OCI-LY7 (cell line): ENCODE measurements around the gene IFNGR2. TPM values are rescaled to one million over a fixed set of nuclear protein-coding genes. Genes with fewer than 3 reads are reported as not detected.

Experiments
- BruUV-seq: library from RNA; stranded (reverse); fragments of 400-500 nt; replicated peaks from 2 replicates; lab custom pipeline; 2021; lab: Mats Ljungman, UMichigan
- CTCF ChIA-PET: fragments of 300-600 bp; sonication (Branson Sonifier 250); formaldehyde crosslinking; loops from one replicate; lab custom pipeline; 2022; ENCODE audit warnings: antibody characterized with exemption; ENCODE audit not compliant: unreplicated experiment; lab: Charles Lee
- POLR2A ChIA-PET: fragments of 300-600 bp; sonication (Branson Sonifier 250); formaldehyde crosslinking; loops from one replicate; lab custom pipeline; 2022; ENCODE audit warnings: antibody characterized with exemption; lab: Charles Lee
- DNase-seq: peaks from one replicate; pipeline ENCODE4 v3.0.0-alpha.2; 2015; ENCODE audit warnings: low spot score
- H2AFZ ChIP-seq: fragments of 200-600 bp; sonication (generic), shearing (Covaris generic); 2 replicates; pipeline ENCODE4 v1.6.1; 2014; ENCODE audit warnings: mild to moderate bottlenecking, antibody characterized with exemption, low read length, moderate library complexity
- H3K27ac ChIP-seq: fragments of 200-600 bp; sonication (generic); 2 replicates; pipeline ENCODE4 v1.5.1; 2014; ENCODE audit warnings: mixed run types, low read depth, mild to moderate bottlenecking, moderate library complexity, low read length, inconsistent platforms; ENCODE audit not compliant: poor library complexity, severe bottlenecking
- H3K36me3 ChIP-seq: fragments of 200-600 bp; sonication (generic); 2 replicates; pipeline ENCODE4 v1.6.1; 2014; ENCODE audit warnings: mild to moderate bottlenecking, antibody characterized with exemption, low read length, moderate library complexity, mixed read lengths; ENCODE audit not compliant: insufficient read depth
- H3K4me1 ChIP-seq: fragments of 200-600 bp; sonication (generic); 2 replicates; pipeline ENCODE4 v1.5.1; 2014; ENCODE audit warnings: mild to moderate bottlenecking, low read length; ENCODE audit not compliant: insufficient read depth, poor library complexity, severe bottlenecking
- H3K4me2 ChIP-seq: fragments of 200-600 bp; sonication (generic); 2 replicates; pipeline ENCODE4 v1.6.1; 2014; ENCODE audit warnings: mild to moderate bottlenecking, low read length
- H3K4me3 ChIP-seq: fragments of 200-600 bp; sonication (generic); 2 replicates; pipeline ENCODE4 v1.5.1; 2014; ENCODE audit warnings: mild to moderate bottlenecking, low read depth, low read length; ENCODE audit not compliant: poor library complexity, severe bottlenecking
- H3K79me2 ChIP-seq: fragments of 200-600 bp; sonication (generic); 2 replicates; pipeline ENCODE4 v1.6.1; 2016; ENCODE audit warnings: low read depth, mild to moderate bottlenecking, low read length, moderate library complexity, mixed read lengths; ENCODE audit not compliant: insufficient read depth
- H3K9me2 ChIP-seq: fragments of 200-600 bp; sonication (generic); 2 replicates; pipeline ENCODE4 v1.6.1; 2016; ENCODE audit warnings: mild to moderate bottlenecking, low read length, mixed read lengths; ENCODE audit not compliant: insufficient read depth
- H3K9me3 ChIP-seq: fragments of 200-600 bp; sonication (generic); 2 replicates; pipeline ENCODE4 v1.6.1; 2014; ENCODE audit warnings: mild to moderate bottlenecking, mixed run types, low read length, mixed read lengths
- H4K20me1 ChIP-seq: fragments of 200-600 bp; sonication (generic); 2 replicates; pipeline ENCODE4 v1.6.1; 2014; ENCODE audit warnings: mild to moderate bottlenecking, antibody characterized with exemption, low read length, moderate library complexity, mixed read lengths; ENCODE audit not compliant: insufficient read depth
- EZH2phosphoT487 ChIP-seq: fragments of 200-600 bp; sonication (generic); IDR thresholded peaks from 2 replicates; pipeline ENCODE4 v1.6.1; 2018; ENCODE audit warnings: low read depth, borderline replicate concordance, mild to moderate bottlenecking, mixed run types, antibody characterized with exemption, low read length, moderate library complexity, mixed read lengths
- intact Hi-C: fragments of 100-400 bp; cut with micrococcal nuclease; formaldehyde crosslinking; loops from one replicate; pipeline ENCODE4 v1.10.0; 2022; ENCODE audit not compliant: unreplicated experiment
- total RNA-seq, 2 experiments: library from RNA; depleted of rRNA in 1 of 2; stranded (reverse); fragments of >200 nt in 1 of 2; shearing (Covaris generic) in 1 of 2; gene quantifications; 2 replicates each; pipeline ENCODE4 v1.2.3, GENCODE V29; 2014 to 2022
- TF ChIP-seq, protein P1 (sequence below): fragments of 200-600 bp; sonication (generic); conservative IDR thresholded peaks from 2 replicates; pipeline ENCODE4 v1.5.1; 2014; ENCODE audit warnings: mild to moderate bottlenecking, antibody characterized with exemption, low read length, moderate library complexity, mixed read lengths

Gene IFNGR2
- total RNA-seq, 2 experiments from 2014 or later: 70.2 to 86.9 TPM

DNA sequence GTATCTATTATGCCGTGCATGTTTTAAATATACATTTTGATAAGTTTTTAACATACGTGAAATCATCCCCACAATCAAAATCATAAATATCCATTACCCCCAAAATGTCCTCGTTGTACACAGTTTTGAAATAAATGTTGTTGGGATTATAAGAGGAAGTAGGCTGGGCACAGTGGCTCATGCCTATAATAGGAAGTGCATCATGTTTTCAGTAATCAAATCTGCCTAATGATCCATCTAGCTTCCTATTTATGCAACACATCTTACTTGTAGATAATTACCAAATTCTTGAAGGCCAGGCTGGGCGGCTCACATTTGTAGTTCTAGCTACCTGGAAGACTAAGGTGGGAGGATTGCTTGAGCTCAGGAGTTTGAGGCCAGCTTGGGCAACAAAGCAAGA is 15.0 kb upstream of the IFNGR2 start:
- Histone ChIP-seq H3K4me2 (peak overlapping the region; percentile 9; the same call in 1 of the 2 replicates), H2AFZ (peak overlapping the region; percentile 59; the same call in 1 of the 2 replicates), H3K79me2 (no peaks in the 10 kb centered on the region), H3K27ac (no peak overlapping the region), H3K9me3 (no peaks in the 10 kb centered on the region), H3K4me3 (no peak overlapping the region), H3K4me1 (peaks cover 44% of the 10 kb centered on the region), H3K36me3 (no peaks in the 10 kb centered on the region), H3K9me2 (no peaks in the 10 kb centered on the region), H4K20me1 (no peaks in the 10 kb centered on the region)
- ChIA-PET POLR2A (interaction anchor here (0.6 to 3.0 kb wide), 2 partner anchors 17 to 166 kb away, joined by 4 to 12 read pairs; no protein-coding TSS in a partner anchor), CTCF (interaction anchor here (0.6 kb wide), 1 partner anchor 155 kb away, joined by 3 read pairs; no protein-coding TSS in a partner anchor)
- no TSS peak for BruUV-seq
- no peak for DNase-seq
- TF ChIP-seq, protein P1, sequence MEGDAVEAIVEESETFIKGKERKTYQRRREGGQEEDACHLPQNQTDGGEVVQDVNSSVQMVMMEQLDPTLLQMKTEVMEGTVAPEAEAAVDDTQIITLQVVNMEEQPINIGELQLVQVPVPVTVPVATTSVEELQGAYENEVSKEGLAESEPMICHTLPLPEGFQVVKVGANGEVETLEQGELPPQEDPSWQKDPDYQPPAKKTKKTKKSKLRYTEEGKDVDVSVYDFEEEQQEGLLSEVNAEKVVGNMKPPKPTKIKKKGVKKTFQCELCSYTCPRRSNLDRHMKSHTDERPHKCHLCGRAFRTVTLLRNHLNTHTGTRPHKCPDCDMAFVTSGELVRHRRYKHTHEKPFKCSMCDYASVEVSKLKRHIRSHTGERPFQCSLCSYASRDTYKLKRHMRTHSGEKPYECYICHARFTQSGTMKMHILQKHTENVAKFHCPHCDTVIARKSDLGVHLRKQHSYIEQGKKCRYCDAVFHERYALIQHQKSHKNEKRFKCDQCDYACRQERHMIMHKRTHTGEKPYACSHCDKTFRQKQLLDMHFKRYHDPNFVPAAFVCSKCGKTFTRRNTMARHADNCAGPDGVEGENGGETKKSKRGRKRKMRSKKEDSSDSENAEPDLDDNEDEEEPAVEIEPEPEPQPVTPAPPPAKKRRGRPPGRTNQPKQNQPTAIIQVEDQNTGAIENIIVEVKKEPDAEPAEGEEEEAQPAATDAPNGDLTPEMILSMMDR: no peak
- no peak for TF ChIP-seq EZH2phosphoT487
- intact Hi-C loops: no loop called here

DNA sequence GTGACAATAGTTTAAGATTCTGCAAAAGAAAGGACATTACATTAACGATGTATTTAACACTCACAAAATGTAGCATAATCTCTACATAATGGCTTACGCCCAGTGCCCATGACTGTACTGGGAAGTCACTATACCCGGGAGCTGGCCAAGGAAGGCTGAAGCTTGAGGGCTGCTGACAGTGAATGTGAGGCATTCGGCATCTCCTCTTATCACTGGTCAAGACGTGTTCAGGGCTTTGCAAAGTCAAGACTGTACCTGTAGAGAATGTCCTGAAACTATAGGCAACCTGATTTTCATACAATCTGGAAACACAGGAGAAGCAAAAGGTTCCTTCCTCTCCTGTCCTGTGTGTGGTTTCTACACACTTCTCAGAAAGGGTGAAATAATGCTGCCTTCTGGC is 12.7 kb upstream of the IFNGR2 start:
- no peaks in the 10 kb centered on the region for H3K79me2 ChIP-seq
- H3K4me3 ChIP-seq: no peak overlapping the region
- TF ChIP-seq EZH2phosphoT487: no peak
- TF ChIP-seq, protein P1: no peak
- H3K4me1 ChIP-seq: peaks cover 44% of the 10 kb centered on the region
- ChIA-PET CTCF (no interaction called here), POLR2A (no interaction called here)
- DNase-seq: no peak
- H2AFZ ChIP-seq: no peak overlapping the region
- no peak overlapping the region for H3K27ac ChIP-seq
- H3K9me2 ChIP-seq: no peaks in the 10 kb centered on the region
- no peaks in the 10 kb centered on the region for H4K20me1 ChIP-seq
- H3K4me2 ChIP-seq: no peak overlapping the region
- BruUV-seq: no TSS peak
- no peaks in the 10 kb centered on the region for H3K36me3 ChIP-seq
- intact Hi-C loops: no loop called here
- H3K9me3 ChIP-seq: no peaks in the 10 kb centered on the region

DNA sequence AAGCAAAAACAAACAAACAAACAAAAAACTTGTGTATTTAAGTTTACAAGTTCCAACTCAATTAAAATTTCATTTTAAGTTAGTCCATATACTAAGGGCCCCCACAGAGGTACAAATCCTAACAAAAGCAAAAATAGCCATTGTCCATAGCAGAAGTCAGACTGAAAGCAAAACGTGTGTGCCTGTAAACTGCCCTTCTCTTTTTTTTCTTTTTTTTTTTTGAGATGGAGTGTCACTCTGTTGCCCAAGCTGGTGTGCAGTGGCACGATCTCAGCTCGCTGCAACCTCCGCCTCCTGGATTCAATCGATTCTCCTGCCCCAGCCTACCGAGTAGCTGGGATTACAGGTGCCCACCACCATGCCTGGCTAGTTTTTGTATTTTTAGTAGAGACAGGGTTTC is 11.6 kb upstream of the IFNGR2 start:
- Histone ChIP-seq H3K36me3 (no peaks in the 10 kb centered on the region), H3K9me2 (no peaks in the 10 kb centered on the region), H3K79me2 (no peaks in the 10 kb centered on the region), H2AFZ (no peak overlapping the region), H4K20me1 (no peaks in the 10 kb centered on the region), H3K4me2 (no peak overlapping the region), H3K4me1 (peaks cover 43% of the 10 kb centered on the region), H3K4me3 (no peak overlapping the region), H3K9me3 (no peaks in the 10 kb centered on the region), H3K27ac (no peak overlapping the region)
- intact Hi-C loops: no loop called here
- no TSS peak for BruUV-seq
- DNase-seq: no peak
- TF ChIP-seq, protein P1: no peak
- TF ChIP-seq EZH2phosphoT487: no peak
- ChIA-PET POLR2A (no interaction called here), CTCF (no interaction called here)
